GM12878 (cell line): ENCODE measurements around the gene GABRP.

Source experiments
- CTCF ChIP-seq, 3 experiments: IDR thresholded peaks in 2 of 3; conservative IDR thresholded peaks in 1 of 3; 2 replicates each; pipeline ENCODE4 v1.5.1; 2011; ENCODE audit warnings: low read depth in 3 of 3, low read length in 3 of 3, mild to moderate bottlenecking in 3 of 3, control low read depth in 2 of 3, moderate library complexity in 2 of 3, inconsistent platforms in 1 of 3, mixed read lengths in 1 of 3; ENCODE audit not compliant: control insufficient read depth in 2 of 3, insufficient read depth in 1 of 3; ENCODE audit errors: extremely low read depth in 1 of 3
- CUX1 ChIP-seq: IDR thresholded peaks from 2 replicates; pipeline ENCODE4 v1.6.1; 2012; ENCODE audit warnings: improper control_type of control experiment, low read depth, low read length; ENCODE audit not compliant: insufficient replicate concordance
- FOS ChIP-seq: IDR thresholded peaks from 3 replicates; pipeline ENCODE4 v1.6.1; 2011; ENCODE audit warnings: borderline replicate concordance; ENCODE audit not compliant: insufficient read length; ENCODE audit errors: extremely low read depth
- KAT2A ChIP-seq: conservative IDR thresholded peaks from 2 replicates; pipeline ENCODE4 v1.6.1; 2011; ENCODE audit warnings: low read depth, low read length; ENCODE audit not compliant: control insufficient read depth
- RAD21 ChIP-seq: IDR thresholded peaks from 2 replicates; pipeline ENCODE4 v1.6.1; 2011; ENCODE audit warnings: mild to moderate bottlenecking, low read depth, low read length, moderate library complexity; ENCODE audit not compliant: insufficient read depth
- SIX5 ChIP-seq: IDR thresholded peaks from 2 replicates; pipeline ENCODE4 v1.6.1; 2011; ENCODE audit warnings: mild to moderate bottlenecking, low read depth, low read length, moderate library complexity; ENCODE audit not compliant: severe bottlenecking
- YBX1 ChIP-seq: fragments of 450-650 bp; IDR thresholded peaks from 2 replicates; pipeline ENCODE4 v1.6.1; 2016; ENCODE audit warnings: antibody characterized with exemption

DNA sequence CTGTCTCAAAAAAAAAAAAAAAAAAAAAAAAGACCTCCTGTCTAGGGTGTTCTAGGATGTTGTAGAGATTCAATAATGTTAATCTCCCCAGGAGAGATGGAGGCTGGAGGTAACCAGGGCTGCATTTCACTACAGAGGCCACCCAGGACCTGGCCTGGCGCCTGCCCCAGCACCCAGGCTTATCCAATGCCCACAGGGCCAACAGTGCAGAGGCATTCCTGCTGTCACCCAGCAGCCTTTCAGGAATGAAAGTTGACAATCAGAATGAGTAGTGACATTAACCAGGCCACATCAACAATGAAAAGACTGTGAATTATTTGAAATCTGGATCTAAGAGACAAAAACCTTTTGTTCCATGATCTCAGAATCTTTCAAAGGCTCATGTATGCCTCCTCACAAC is 36.2 kb upstream of the GABRP start:
- TF ChIP-seq FOS (no peak), KAT2A (no peak), CUX1 (no peak), CTCF (IDR thresholded peaks at IDR 0.05 in 2 of 3, conservative IDR thresholded peaks at IDR 0.05 in 1 of 3; ENCODE audit: control insufficient read depth in 2 of 3, extremely low read depth in 1 of 3, insufficient read depth in 1 of 3, low read depth in 3 of 3, low read length in 3 of 3) (no peak), RAD21 (no peak), SIX5 (no peak), YBX1 (no peak)
